ENCODE data around the gene ARHGAP15.

ARHGAP15 gene

DNA sequence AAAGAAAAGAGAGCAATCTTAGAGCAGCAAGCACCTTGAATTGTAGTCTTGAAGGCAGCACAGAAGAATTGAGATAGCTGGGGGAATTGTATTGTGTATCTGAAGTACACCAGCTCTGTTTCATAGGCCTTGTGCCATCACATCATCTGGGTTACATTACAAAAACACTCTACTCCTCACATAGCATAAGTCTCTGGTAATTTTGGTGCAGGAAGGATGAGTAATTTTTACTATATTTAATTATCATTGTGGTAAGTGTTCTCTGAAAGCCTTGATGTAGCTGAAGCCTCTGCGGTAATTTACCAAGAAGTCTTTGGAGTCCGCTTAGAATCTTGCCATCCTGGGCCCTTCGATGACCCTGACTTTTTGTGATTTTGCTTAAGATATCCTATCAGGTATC is 291.1 kb downstream of the ARHGAP15 start:
- H3K27ac ChIP-seq (ENCODE audit: low read depth, low read length): no peak overlapping the region
- no peaks in the 10 kb centered on the region for H4K20me1 ChIP-seq (ENCODE audit: low read depth, low read length)
- H2AFZ ChIP-seq (ENCODE audit: low read depth, low read length, severe bottlenecking): no peak overlapping the region
- H3K36me3 ChIP-seq (ENCODE audit: low read length): no peaks in the 10 kb centered on the region
- H3K9me2 ChIP-seq (replicated peaks; ENCODE audit: insufficient read depth, low read length): no peaks in the 10 kb centered on the region
- TF ChIP-seq EZH2phosphoT487 (conservative IDR thresholded peaks at IDR 0.05; ENCODE audit: low read length): no peak
- TF ChIP-seq, protein P1, sequence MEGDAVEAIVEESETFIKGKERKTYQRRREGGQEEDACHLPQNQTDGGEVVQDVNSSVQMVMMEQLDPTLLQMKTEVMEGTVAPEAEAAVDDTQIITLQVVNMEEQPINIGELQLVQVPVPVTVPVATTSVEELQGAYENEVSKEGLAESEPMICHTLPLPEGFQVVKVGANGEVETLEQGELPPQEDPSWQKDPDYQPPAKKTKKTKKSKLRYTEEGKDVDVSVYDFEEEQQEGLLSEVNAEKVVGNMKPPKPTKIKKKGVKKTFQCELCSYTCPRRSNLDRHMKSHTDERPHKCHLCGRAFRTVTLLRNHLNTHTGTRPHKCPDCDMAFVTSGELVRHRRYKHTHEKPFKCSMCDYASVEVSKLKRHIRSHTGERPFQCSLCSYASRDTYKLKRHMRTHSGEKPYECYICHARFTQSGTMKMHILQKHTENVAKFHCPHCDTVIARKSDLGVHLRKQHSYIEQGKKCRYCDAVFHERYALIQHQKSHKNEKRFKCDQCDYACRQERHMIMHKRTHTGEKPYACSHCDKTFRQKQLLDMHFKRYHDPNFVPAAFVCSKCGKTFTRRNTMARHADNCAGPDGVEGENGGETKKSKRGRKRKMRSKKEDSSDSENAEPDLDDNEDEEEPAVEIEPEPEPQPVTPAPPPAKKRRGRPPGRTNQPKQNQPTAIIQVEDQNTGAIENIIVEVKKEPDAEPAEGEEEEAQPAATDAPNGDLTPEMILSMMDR (IDR thresholded peaks at IDR 0.05; ENCODE audit: insufficient read depth, low read length, poor library complexity, severe bottlenecking): no peak
- no peak overlapping the region for H3K4me3 ChIP-seq (ENCODE audit: insufficient read depth, low read length, poor library complexity, severe bottlenecking)
- H3K9me3 ChIP-seq (ENCODE audit: insufficient read depth, low read length): no peaks in the 10 kb centered on the region
- H3K27me3 ChIP-seq (ENCODE audit: low read length): no peaks in the 10 kb centered on the region
- no peak overlapping the region for H3K4me2 ChIP-seq (ENCODE audit: low read depth, low read length, poor library complexity, severe bottlenecking)
- no peak overlapping the region for H3K9ac ChIP-seq (ENCODE audit: low read length)
- H3K79me2 ChIP-seq (ENCODE audit: insufficient read depth, low read length): no peaks in the 10 kb centered on the region
- H3F3A ChIP-seq (ENCODE audit: insufficient read depth): no peaks in the 10 kb centered on the region

DNA sequence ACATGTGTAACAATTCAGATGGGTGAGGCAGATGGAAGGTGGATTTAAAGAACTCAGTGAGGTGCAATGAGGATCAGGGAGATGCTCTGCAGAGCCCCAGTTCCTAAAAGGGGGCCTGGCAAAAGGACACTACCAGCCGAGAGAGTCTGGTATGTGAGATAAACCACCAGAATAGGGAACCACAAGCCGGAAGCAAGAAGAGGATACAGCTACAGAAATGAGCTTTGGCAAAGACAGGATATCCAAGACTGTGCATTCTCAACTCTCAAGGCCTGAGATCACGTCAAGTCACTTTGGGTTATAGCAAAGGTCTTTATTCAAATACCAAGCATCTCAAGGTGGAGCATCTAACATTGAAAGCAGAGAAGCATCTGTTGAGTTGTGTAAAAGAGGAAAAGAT is 293.5 kb downstream of the ARHGAP15 start:
- Histone ChIP-seq H3K27ac (ENCODE audit: low read depth, low read length) (no peak overlapping the region), H3K9me2 (replicated peaks; ENCODE audit: insufficient read depth, low read length) (no peaks in the 10 kb centered on the region), H3K9ac (ENCODE audit: low read length) (no peak overlapping the region), H3K79me2 (ENCODE audit: insufficient read depth, low read length) (no peaks in the 10 kb centered on the region), H2AFZ (ENCODE audit: low read depth, low read length, severe bottlenecking) (no peak overlapping the region), H3K27me3 (ENCODE audit: low read length) (no peaks in the 10 kb centered on the region), H3F3A (ENCODE audit: insufficient read depth) (no peaks in the 10 kb centered on the region), H3K36me3 (ENCODE audit: low read length) (no peaks in the 10 kb centered on the region), H4K20me1 (ENCODE audit: low read depth, low read length) (no peaks in the 10 kb centered on the region), H3K9me3 (ENCODE audit: insufficient read depth, low read length) (no peaks in the 10 kb centered on the region), H3K4me2 (ENCODE audit: low read depth, low read length, poor library complexity, severe bottlenecking) (no peak overlapping the region), H3K4me3 (ENCODE audit: insufficient read depth, low read length, poor library complexity, severe bottlenecking) (no peak overlapping the region)
- no peak for TF ChIP-seq EZH2phosphoT487 (conservative IDR thresholded peaks at IDR 0.05; ENCODE audit: low read length)
- TF ChIP-seq, protein P1 (IDR thresholded peaks at IDR 0.05; ENCODE audit: insufficient read depth, low read length, poor library complexity, severe bottlenecking): no peak

DNA sequence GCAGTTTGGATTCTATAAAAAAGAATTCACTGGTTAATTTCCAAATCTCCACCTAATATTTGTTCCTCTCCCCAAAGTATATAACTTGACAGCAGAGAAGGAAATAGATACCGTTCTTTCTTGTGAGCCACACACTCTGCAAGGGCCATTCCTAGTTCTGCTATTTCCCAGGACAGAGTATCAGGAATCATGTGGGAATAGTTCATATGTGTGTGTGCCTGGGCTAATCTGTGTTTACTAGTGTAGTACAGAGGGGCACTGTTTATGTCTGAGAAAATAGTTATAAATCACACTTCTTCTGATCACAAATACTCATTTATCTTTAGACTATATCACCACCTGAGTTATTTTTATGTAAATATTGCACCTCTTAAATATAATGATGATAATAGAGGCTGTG is 296.7 kb downstream of the ARHGAP15 start:
- no peaks in the 10 kb centered on the region for H3F3A ChIP-seq (ENCODE audit: insufficient read depth)
- no peak overlapping the region for H3K27ac ChIP-seq (ENCODE audit: low read depth, low read length)
- no peak for TF ChIP-seq EZH2phosphoT487 (conservative IDR thresholded peaks at IDR 0.05; ENCODE audit: low read length)
- TF ChIP-seq, protein P1 (IDR thresholded peaks at IDR 0.05; ENCODE audit: insufficient read depth, low read length, poor library complexity, severe bottlenecking): no peak
- no peaks in the 10 kb centered on the region for H4K20me1 ChIP-seq (ENCODE audit: low read depth, low read length)
- H3K79me2 ChIP-seq (ENCODE audit: insufficient read depth, low read length): no peaks in the 10 kb centered on the region
- H3K9me3 ChIP-seq (ENCODE audit: insufficient read depth, low read length): no peaks in the 10 kb centered on the region
- H3K9me2 ChIP-seq (replicated peaks; ENCODE audit: insufficient read depth, low read length): no peaks in the 10 kb centered on the region
- H3K4me2 ChIP-seq (ENCODE audit: low read depth, low read length, poor library complexity, severe bottlenecking): no peak overlapping the region
- no peak overlapping the region for H3K4me3 ChIP-seq (ENCODE audit: insufficient read depth, low read length, poor library complexity, severe bottlenecking)
- no peaks in the 10 kb centered on the region for H3K27me3 ChIP-seq (ENCODE audit: low read length)
- no peak overlapping the region for H3K9ac ChIP-seq (ENCODE audit: low read length)
- H3K36me3 ChIP-seq (ENCODE audit: low read length): no peaks in the 10 kb centered on the region
- no peak overlapping the region for H2AFZ ChIP-seq (ENCODE audit: low read depth, low read length, severe bottlenecking)

Data from SU-DHL-6 (cell line).